KOPT-K1 (cell line): ENCODE results near the gene CDK10.

Experiments used
- H3K27ac ChIP-seq: fragments of 200-600 bp; sonication (generic); 2 replicates; pipeline ENCODE4 v1.5.1; 2016; ENCODE audit warnings: antibody characterized with exemption, mild to moderate bottlenecking, low read depth, low read length; ENCODE audit not compliant: poor library complexity, severe bottlenecking
- H3K36me3 ChIP-seq: fragments of 200-600 bp; sonication (generic); 2 replicates; pipeline ENCODE4 v1.5.1; 2017; ENCODE audit warnings: antibody characterized with exemption, mild to moderate bottlenecking, low read length, moderate library complexity; ENCODE audit not compliant: insufficient read depth
- H3K9me3 ChIP-seq: fragments of 200-600 bp; sonication (generic); 2 replicates; pipeline ENCODE4 v1.5.1; 2017; ENCODE audit warnings: antibody characterized with exemption, low read length, mild to moderate bottlenecking; ENCODE audit not compliant: insufficient read depth, poor library complexity, severe bottlenecking

The CDK10 gene

DNA sequence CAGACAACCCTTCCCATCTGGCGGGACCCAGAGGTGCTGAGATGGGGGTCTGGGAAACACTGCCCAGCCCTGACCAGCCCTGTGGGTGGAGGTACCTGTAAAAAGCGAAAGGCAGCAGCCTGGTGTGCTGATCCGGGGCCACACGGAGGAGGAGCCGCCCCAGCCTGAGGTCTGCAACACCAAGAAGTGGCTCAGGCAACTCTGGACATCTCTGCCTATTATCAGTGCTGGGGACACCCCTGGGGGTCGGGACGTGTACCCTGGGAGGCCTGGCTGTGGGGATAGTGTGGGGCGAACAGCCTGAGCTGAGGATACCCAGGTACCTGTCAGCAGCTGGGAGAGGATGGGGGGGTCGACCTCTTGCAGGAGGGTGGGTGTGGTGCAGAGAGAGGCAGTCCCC lies 52.9 kb downstream of the CDK10 start:
- Histone ChIP-seq H3K9me3 (no peaks in the 10 kb centered on the region), H3K36me3 (peaks cover 99% of the 10 kb centered on the region), H3K27ac (no peak overlapping the region)

DNA sequence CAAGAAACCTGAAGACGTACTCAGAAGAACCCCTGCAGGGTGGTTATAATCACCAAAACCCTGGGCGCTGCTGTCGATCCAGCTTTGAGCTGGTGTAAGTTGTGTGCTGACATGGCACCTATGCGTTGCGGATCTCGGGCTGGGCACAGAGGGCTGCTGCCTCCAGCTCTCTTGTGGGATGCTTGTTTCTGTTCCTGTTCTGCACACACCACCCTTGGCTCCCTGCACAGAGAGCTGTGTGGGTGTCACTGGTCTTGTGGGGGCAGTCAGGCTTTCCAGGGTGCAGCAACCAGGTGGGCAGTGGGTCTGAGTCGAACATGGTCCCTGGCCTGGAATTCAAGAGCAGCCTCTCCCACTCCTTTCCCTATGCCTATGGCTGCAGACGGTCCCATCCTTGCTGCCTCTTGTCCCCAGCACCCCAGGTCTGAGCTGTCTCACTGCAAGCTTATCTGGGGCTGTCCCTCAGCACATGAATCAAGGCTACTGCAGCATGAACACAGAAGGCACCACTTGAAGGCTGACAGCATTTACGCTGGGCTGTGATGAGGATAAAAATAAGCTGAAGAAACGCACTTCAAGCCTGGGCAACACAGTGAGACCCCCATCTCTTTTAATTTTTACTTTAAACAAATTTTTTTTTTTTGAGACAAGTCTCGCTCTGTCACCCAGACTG lies 55.0 kb downstream of the CDK10 start:
- Histone ChIP-seq H3K27ac (no peak overlapping the region), H3K9me3 (no peaks in the 10 kb centered on the region), H3K36me3 (peaks cover 97% of the 10 kb centered on the region)

DNA sequence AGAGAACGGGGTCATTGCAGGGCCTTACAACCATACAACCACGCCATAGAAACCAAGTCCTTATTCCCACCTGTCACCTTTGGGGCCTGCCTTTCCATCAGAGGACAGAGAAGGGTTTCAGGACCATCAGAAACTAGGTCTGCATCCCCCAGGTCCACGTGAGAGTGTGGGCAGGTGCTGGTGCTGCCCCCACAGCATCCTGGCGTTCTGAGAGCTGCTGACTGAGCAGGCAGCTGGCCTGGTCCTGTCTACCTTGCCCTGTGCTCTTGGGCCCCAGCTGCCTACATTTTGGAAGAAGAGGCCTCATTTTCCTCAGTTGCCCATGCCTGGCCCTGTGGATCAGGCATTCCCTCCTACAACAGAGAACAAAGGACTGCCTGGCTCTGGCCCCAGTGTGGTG lies 56.5 kb downstream of the CDK10 start:
- Histone ChIP-seq H3K27ac (no peak overlapping the region), H3K36me3 (peaks cover 97% of the 10 kb centered on the region)

GRCh38 chr16:89744813-89745212 lies 58.3 kb downstream of the CDK10 start:
- Histone ChIP-seq H3K27ac (no peak overlapping the region), H3K36me3 (peaks cover 97% of the 10 kb centered on the region), H3K9me3 (no peaks in the 10 kb centered on the region)

More for the DNA sequence above, 56.5 kb downstream of the CDK10 start:
- H3K9me3 ChIP-seq: no peaks in the 10 kb centered on the region
